Spleen (tissue), 11 donors: ENCODE data around the gene SESTD1. TPM values are rescaled to one million over a fixed set of nuclear protein-coding genes. Genes with fewer than 3 reads are reported as not detected.

ENCODE experiments used
- DNase-seq: peaks from one replicate; pipeline ENCODE4 v3.0.0-alpha.2; 2020
- H3K27ac ChIP-seq, 8 donors: fragments of 200-600 bp; sonication (generic) in 7 of 8; 1 replicate in 4 of 8; 2 replicates in 4 of 8; pipeline versions ENCODE4 v1.5.0 to v1.8.0; 2016 to 2021; ENCODE audit warnings: inconsistent platforms in 4 of 8, mild to moderate bottlenecking in 4 of 8, moderate library complexity in 1 of 8
- H3K27me3 ChIP-seq, 7 donors: fragments of 200-600 bp; sonication (generic) in 6 of 7; replicated peaks in 1 of 7; 1 replicate in 4 of 7; 2 replicates in 3 of 7; pipeline versions ENCODE4 v1.5.0 to v1.8.0; 2016 to 2021; ENCODE audit warnings: inconsistent platforms in 3 of 7, mild to moderate bottlenecking in 1 of 7
- H3K36me3 ChIP-seq, 6 donors: fragments of 200-600 bp; sonication (generic) in 5 of 6; 1 replicate in 4 of 6; 2 replicates in 2 of 6; pipeline versions ENCODE4 v1.5.0 to v1.8.0; 2016 to 2021; ENCODE audit warnings: inconsistent platforms in 2 of 6
- H3K4me1 ChIP-seq, 6 donors: fragments of 200-600 bp; sonication (generic) in 5 of 6; 1 replicate in 3 of 6; 2 replicates in 3 of 6; pipeline versions ENCODE4 v1.5.0 to v1.8.0; 2016 to 2021; ENCODE audit warnings: inconsistent platforms in 3 of 6
- H3K4me3 ChIP-seq, 8 donors: fragments of 200-600 bp; sonication (generic) in 7 of 8; 1 replicate in 4 of 8; 2 replicates in 4 of 8; pipeline versions ENCODE4 v1.5.0 to v1.8.0; 2016 to 2021; ENCODE audit warnings: inconsistent platforms in 4 of 8, mild to moderate bottlenecking in 4 of 8, moderate library complexity in 2 of 8
- H3K9me3 ChIP-seq, 8 donors: fragments of 200-600 bp; sonication (generic) in 7 of 8; 1 replicate in 4 of 8; 2 replicates in 4 of 8; pipeline versions ENCODE4 v1.5.0 to v1.8.0; 2016 to 2021; ENCODE audit warnings: inconsistent platforms in 4 of 8
- CTCF ChIP-seq, 11 experiments: fragments of 200-600 bp in 7 of 11; fragments of 450-650 bp in 4 of 11; sonication (generic) in 4 of 11; IDR thresholded peaks in 8 of 11; conservative IDR thresholded peaks in 3 of 11; 1 replicate in 7 of 11; 2 replicates in 4 of 11; pipeline versions ENCODE4 v1.4.0 to v1.8.0; 2016 to 2021; ENCODE audit warnings: antibody characterized with exemption in 11 of 11, inconsistent platforms in 4 of 11, mild to moderate bottlenecking in 1 of 11
- POLR2A ChIP-seq, 3 donors: fragments of 450-650 bp; IDR thresholded peaks; one replicate each; pipeline ENCODE4 v1.5.1; 2017; ENCODE audit warnings: antibody characterized with exemption in 3 of 3, mild to moderate bottlenecking in 1 of 3
- POLR2AphosphoS5 ChIP-seq, 3 donors: sonication (generic); formaldehyde crosslinking; IDR thresholded peaks; one replicate each; pipeline ENCODE4 v1.5.1; 2017; ENCODE audit warnings: antibody characterized with exemption in 3 of 3
- WGBS, 5 donors: extraction: QIAGEN DNeasy Blood & Tissue Kit in 3 of 5; methylation state at CpG; one replicate each; pipeline versions ENCODE4 v1.1.5 to v1.1.7; 2013 to 2018; 5-methylcytosine and 5-hydroxymethylcytosine counted together
- intact Hi-C: fragments of 100-400 bp; cut with DNase I; formaldehyde crosslinking; loops from one replicate; pipeline ENCODE4 v1.15.0; 2023; ENCODE audit warnings: low total_unique reads
- polyA plus RNA-seq, 3 donors: library from polyadenylated mRNA; stranded (reverse); fragments of 200-250 nt; gene quantifications; one replicate each; pipeline ENCODE4 v1.2.1, GENCODE V29; 2013
- total RNA-seq, 7 donors: library from RNA; depleted of rRNA in 3 of 7; stranded (reverse); fragments of >200 nt in 3 of 7; fragmentation: NEBNext Ultra II Directional in 4 of 7; extraction: Animal tissue kit (Norgen Biotek cat#: 25700) in 4 of 7; gene quantifications; one replicate each; pipeline versions ENCODE4 v1.1.0 to v1.2.1, GENCODE V29; 2016 to 2021
- donor health status: healthy with polysubstance abuse.
- donor health status: DM: no; HTN: no; CAD: no; lungs with moderate emphysema.
- donor health status: DM: no; HTN: no; CAD: no.
- donor health status: Bipolar disorder and iron deficiency.
- donor health status: healthy.
- donor health status: DM: no; HTN: no; CAD: no.
- donor health status: DM: yes; HTN: yes; CAD: no.

SESTD1 gene
- total and polyA plus RNA-seq, 10 donors: 5.5 to 51.7 (median 24.1) TPM

GRCh38 chr2:179262077-179262660 lies 2.5 kb downstream of the SESTD1 start:
- TF ChIP-seq CTCF (IDR thresholded peaks at IDR 0.05 in 8 of 11, conservative IDR thresholded peaks at IDR 0.05 in 3 of 11): no peak
- no peak for TF ChIP-seq POLR2A (IDR thresholded peaks at IDR 0.05)
- TF ChIP-seq POLR2AphosphoS5 (IDR thresholded peaks at IDR 0.05): no peak
- WGBS, 5 donors: 87 to 95% (median 93%) methylated on average over 3 of the region's 3 CpGs
- peak overlapping the region in 1 of 8 donors; percentile 76 for H3K4me3 ChIP-seq
- no peaks in the 10 kb centered on the region for H3K36me3 ChIP-seq
- no peak for DNase-seq
- no peak overlapping the region for H3K27ac ChIP-seq
- intact Hi-C loops: no loop called here
- H3K9me3 ChIP-seq: no peaks in the 10 kb centered on the region
- H3K27me3 ChIP-seq: no peaks in the 10 kb centered on the region
- peaks cover 0 to 74% (median 32%) of the 10 kb centered on the region in 6 donors for H3K4me1 ChIP-seq

- peaks cover 0 to 81% (median 32%) of the 10 kb centered on the region in 6 donors for H3K4me1 ChIP-seq
- H3K9me3 ChIP-seq: peaks cover 0 to 2% (median 0%) of the 10 kb centered on the region in 8 donors
- WGBS, 5 donors: 49 to 97% (median 84%) methylated on average over 2 of the region's 2 CpGs
- no peak for DNase-seq
- no peaks in the 10 kb centered on the region for H3K36me3 ChIP-seq
- no peak overlapping the region for H3K27ac ChIP-seq
- H3K4me3 ChIP-seq: no peak overlapping the region
- no peak for TF ChIP-seq CTCF (IDR thresholded peaks at IDR 0.05 in 8 of 11, conservative IDR thresholded peaks at IDR 0.05 in 3 of 11)
- no peak for TF ChIP-seq POLR2A (IDR thresholded peaks at IDR 0.05)
- intact Hi-C loops: no loop called here
- H3K27me3 ChIP-seq: no peaks in the 10 kb centered on the region
These were observed 3.3 kb downstream of the SESTD1 start for GRCh38 chr2:179261151-179261825.

GRCh38 chr2:179260224-179260623 lies 4.4 kb downstream of the SESTD1 start:
- H3K27ac ChIP-seq: no peak overlapping the region
- 71 to 78% (median 73%) methylated on average over 3 of the region's 3 CpGs for WGBS, 5 donors
- peaks cover 0 to 12% (median 0%) of the 10 kb centered on the region in 8 donors for H3K9me3 ChIP-seq
- intact Hi-C loops: no loop called here
- H3K27me3 ChIP-seq: no peaks in the 10 kb centered on the region
- no peak for TF ChIP-seq POLR2AphosphoS5 (IDR thresholded peaks at IDR 0.05)
- no peak for TF ChIP-seq CTCF (IDR thresholded peaks at IDR 0.05 in 8 of 11, conservative IDR thresholded peaks at IDR 0.05 in 3 of 11)
- no peak for TF ChIP-seq POLR2A (IDR thresholded peaks at IDR 0.05)
- DNase-seq: no peak
- H3K4me1 ChIP-seq: peaks cover 0 to 85% (median 33%) of the 10 kb centered on the region in 6 donors
- no peak overlapping the region for H3K4me3 ChIP-seq
- H3K36me3 ChIP-seq: no peaks in the 10 kb centered on the region

- WGBS, 5 donors: 43 to 65% (median 50%) methylated on average over 1 of the region's 1 CpG
- intact Hi-C loops: no loop called here
- TF ChIP-seq POLR2A (IDR thresholded peaks at IDR 0.05) (no peak), POLR2AphosphoS5 (IDR thresholded peaks at IDR 0.05) (no peak), CTCF (IDR thresholded peaks at IDR 0.05 in 8 of 11, conservative IDR thresholded peaks at IDR 0.05 in 3 of 11) (no peak)
These were observed 9.5 kb downstream of the SESTD1 start for GRCh38 chr2:179255129-179255528.

More at GRCh38 chr2:179255129-179255528, 9.5 kb downstream of the SESTD1 start:
- Histone ChIP-seq H3K36me3 (no peaks in the 10 kb centered on the region), H3K27me3 (no peaks in the 10 kb centered on the region), H3K27ac (peak overlapping the region in 4 of 8 donors; percentile 28 to 52 (median 46)), H3K4me1 (peaks cover 8 to 94% (median 33%) of the 10 kb centered on the region in 6 donors), H3K4me3 (no peak overlapping the region), H3K9me3 (peaks cover 0 to 22% (median 0%) of the 10 kb centered on the region in 8 donors)
- DNase-seq: no peak
